Caco-2 (cell line): ENCODE measurements around the gene FPGS. TPM values are rescaled to one million over a fixed set of nuclear protein-coding genes. Genes with fewer than 3 reads are reported as not detected.

Experiments
- BruUV-seq: library from RNA; stranded (reverse); fragments of 400-500 nt; replicated peaks from 2 replicates; lab custom pipeline; 2021; lab: Mats Ljungman, UMichigan
- CTCF ChIA-PET: fragments of 300-600 bp; sonication (Branson Sonifier 250); formaldehyde crosslinking; loops from one replicate; lab custom pipeline; 2022; ENCODE audit warnings: antibody characterized with exemption; lab: Charles Lee
- POLR2A ChIA-PET: fragments of 300-600 bp; sonication (Branson Sonifier 250); formaldehyde crosslinking; loops from one replicate; lab custom pipeline; 2022; ENCODE audit warnings: antibody characterized with exemption; lab: Charles Lee
- DNase-seq, 2 experiments: peaks; one replicate each; pipeline versions ENCODE4 v3.0.0 to v3.0.0-alpha.2; 2020 to 2022
- H3K27me3 ChIP-seq: replicated peaks from 2 replicates; pipeline ENCODE4 v1.6.0; 2011; ENCODE audit warnings: low read length; ENCODE audit not compliant: control insufficient read depth, insufficient read depth
- H3K36me3 ChIP-seq: 2 replicates; pipeline ENCODE4 v1.5.1; 2011; ENCODE audit warnings: low read length; ENCODE audit not compliant: control insufficient read depth, insufficient read depth
- H3K4me1 ChIP-seq: fragments of 250-450 bp; sonication (Bioruptor Pico); 2 replicates; pipeline ENCODE4 v1.5.1; 2020; ENCODE audit warnings: mild to moderate bottlenecking
- H3K4me3 ChIP-seq: 2 replicates; pipeline ENCODE4 v1.5.1; 2011; ENCODE audit warnings: low read depth, mild to moderate bottlenecking, control low read depth, low read length
- H3K9me3 ChIP-seq: fragments of 250-450 bp; sonication (Bioruptor Pico); 2 replicates; pipeline ENCODE4 v1.5.1; 2020; ENCODE audit warnings: mild to moderate bottlenecking, moderate library complexity
- H3K27ac Mint-ChIP-seq: one replicate; pipeline ENCODE4 v1.8.0; 2022; ENCODE audit warnings: mixed read lengths; ENCODE audit not compliant: unreplicated experiment
- H3K27me3 Mint-ChIP-seq: one replicate; pipeline ENCODE4 v1.8.0; 2022; ENCODE audit warnings: mixed read lengths; ENCODE audit not compliant: insufficient read depth, unreplicated experiment
- H3K36me3 Mint-ChIP-seq: one replicate; pipeline ENCODE4 v1.8.0; 2022; ENCODE audit warnings: mild to moderate bottlenecking, mixed read lengths; ENCODE audit not compliant: insufficient read depth, unreplicated experiment
- H3K4me1 Mint-ChIP-seq: one replicate; pipeline ENCODE4 v1.8.0; 2022; ENCODE audit warnings: low read depth, mixed read lengths; ENCODE audit not compliant: unreplicated experiment
- H3K4me3 Mint-ChIP-seq: one replicate; pipeline ENCODE4 v1.8.0; 2022; ENCODE audit warnings: mild to moderate bottlenecking, moderate library complexity, mixed read lengths; ENCODE audit not compliant: unreplicated experiment
- H3K9me3 Mint-ChIP-seq: one replicate; pipeline ENCODE4 v1.8.0; 2022; ENCODE audit warnings: mixed read lengths; ENCODE audit not compliant: unreplicated experiment
- intact Hi-C: fragments of 100-400 bp; cut with micrococcal nuclease; formaldehyde crosslinking; loops from one replicate; pipeline ENCODE4 v1.10.0; 2022; ENCODE audit not compliant: unreplicated experiment
- total RNA-seq: library from RNA; stranded (reverse); gene quantifications from 2 replicates; pipeline ENCODE4 v1.2.3, GENCODE V29; 2022
- TF ChIP-seq, protein P1 (sequence below), 2 experiments: fragments of 200-600 bp in 1 of 2; IDR thresholded peaks; 1 replicate in 1 of 2; 2 replicates in 1 of 2; pipeline versions ENCODE4 v1.5.1 to v1.8.0; 2011 to 2022; ENCODE audit warnings: antibody characterized with exemption in 1 of 2, control low read depth in 1 of 2, inconsistent platforms in 1 of 2, low read depth in 1 of 2, low read length in 1 of 2, mild to moderate bottlenecking in 1 of 2, moderate library complexity in 1 of 2; ENCODE audit not compliant: insufficient read depth in 1 of 2, severe bottlenecking in 1 of 2, unreplicated experiment in 1 of 2

FPGS gene
- total RNA-seq, 1 experiment from 2014 or later, result 54.4 TPM

DNA sequence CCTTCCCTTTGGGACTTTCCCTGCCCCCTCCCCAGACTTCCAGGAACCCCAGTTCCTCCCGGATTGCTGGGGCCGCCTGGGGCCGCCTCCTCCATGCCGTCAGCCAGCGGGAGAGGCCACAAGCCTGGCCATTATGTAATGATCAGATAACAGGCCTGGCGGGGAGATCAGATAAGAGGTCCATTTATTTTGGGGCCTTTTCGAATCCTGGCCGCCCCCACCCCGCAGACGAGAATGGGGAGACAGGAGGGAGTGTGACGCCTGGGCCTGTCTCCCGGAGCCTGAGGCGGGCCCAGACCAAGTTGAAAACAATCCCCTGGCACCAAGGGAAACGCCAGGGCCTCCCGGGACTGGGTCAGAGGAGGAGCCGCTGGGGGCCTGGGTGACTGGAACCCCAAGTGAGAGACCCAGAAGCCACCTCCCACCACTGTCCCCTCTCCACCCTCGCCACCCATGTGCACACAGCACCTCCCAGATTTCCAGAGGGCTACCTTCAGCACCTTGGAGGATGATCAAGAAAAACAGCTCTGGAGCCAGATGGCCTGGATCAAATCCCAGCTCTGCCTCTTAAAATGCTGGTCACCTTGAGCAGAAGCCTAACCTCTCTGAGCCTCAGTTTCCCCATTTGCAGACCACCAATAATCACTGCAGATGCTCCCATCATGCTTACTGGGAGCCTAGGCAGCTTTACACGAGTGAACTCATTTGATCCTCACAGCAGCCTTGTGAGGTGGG is 43.9 kb downstream of the FPGS start:
- POLR2A ChIA-PET, result no interaction called here

DNA sequence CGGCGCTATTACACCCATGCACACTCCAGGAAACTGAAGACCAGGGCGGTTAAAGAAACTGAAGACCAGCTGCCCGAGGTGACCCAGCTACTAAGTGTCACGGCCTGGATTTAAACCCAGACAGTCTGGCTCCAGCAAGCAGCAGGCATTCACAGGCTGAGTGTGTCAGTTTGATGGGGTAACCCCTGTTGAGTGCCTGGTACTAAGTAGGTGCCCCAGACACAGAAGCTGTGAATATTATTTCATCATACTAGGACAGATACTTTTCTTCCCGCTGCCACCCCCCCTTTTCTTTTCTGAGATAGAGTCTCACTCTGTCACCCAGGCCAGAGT is 44.5 kb downstream of the FPGS start:
- no peak overlapping the region for H3K27ac Mint-ChIP-seq
- DNase-seq, result no peak
- intact Hi-C loops, result loop anchor here (1.0 kb wide), 1 partner anchor 12 kb away; no protein-coding TSS in a partner anchor
- no peaks in the 10 kb centered on the region for H3K36me3 Mint-ChIP-seq
- no peaks in the 10 kb centered on the region for H3K27me3 ChIP-seq
- peaks cover 11% of the 10 kb centered on the region for H3K9me3 Mint-ChIP-seq
- H3K4me3 ChIP-seq, result no peak overlapping the region
- no peak overlapping the region for H3K4me3 Mint-ChIP-seq
- H3K27me3 Mint-ChIP-seq, result no peaks in the 10 kb centered on the region
- no peaks in the 10 kb centered on the region for H3K4me1 ChIP-seq
- H3K9me3 ChIP-seq, result peaks cover 17% of the 10 kb centered on the region
- POLR2A ChIA-PET, result no interaction called here
- CTCF ChIA-PET, result no interaction called here
- TF ChIP-seq, protein P1, sequence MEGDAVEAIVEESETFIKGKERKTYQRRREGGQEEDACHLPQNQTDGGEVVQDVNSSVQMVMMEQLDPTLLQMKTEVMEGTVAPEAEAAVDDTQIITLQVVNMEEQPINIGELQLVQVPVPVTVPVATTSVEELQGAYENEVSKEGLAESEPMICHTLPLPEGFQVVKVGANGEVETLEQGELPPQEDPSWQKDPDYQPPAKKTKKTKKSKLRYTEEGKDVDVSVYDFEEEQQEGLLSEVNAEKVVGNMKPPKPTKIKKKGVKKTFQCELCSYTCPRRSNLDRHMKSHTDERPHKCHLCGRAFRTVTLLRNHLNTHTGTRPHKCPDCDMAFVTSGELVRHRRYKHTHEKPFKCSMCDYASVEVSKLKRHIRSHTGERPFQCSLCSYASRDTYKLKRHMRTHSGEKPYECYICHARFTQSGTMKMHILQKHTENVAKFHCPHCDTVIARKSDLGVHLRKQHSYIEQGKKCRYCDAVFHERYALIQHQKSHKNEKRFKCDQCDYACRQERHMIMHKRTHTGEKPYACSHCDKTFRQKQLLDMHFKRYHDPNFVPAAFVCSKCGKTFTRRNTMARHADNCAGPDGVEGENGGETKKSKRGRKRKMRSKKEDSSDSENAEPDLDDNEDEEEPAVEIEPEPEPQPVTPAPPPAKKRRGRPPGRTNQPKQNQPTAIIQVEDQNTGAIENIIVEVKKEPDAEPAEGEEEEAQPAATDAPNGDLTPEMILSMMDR (IDR thresholded peaks at IDR 0.05; ENCODE audit: insufficient read depth in 1 of 2, low read depth in 1 of 2, low read length in 1 of 2, severe bottlenecking in 1 of 2, unreplicated experiment in 1 of 2), result no peak
- no peaks in the 10 kb centered on the region for H3K36me3 ChIP-seq
- no peaks in the 10 kb centered on the region for H3K4me1 Mint-ChIP-seq
- BruUV-seq, result no TSS peak

More for the DNA sequence above, 43.9 kb downstream of the FPGS start:
- no peak overlapping the region for H3K4me3 Mint-ChIP-seq
- H3K27me3 Mint-ChIP-seq, result no peaks in the 10 kb centered on the region
- H3K4me3 ChIP-seq, result no peak overlapping the region
- H3K4me1 ChIP-seq, result no peaks in the 10 kb centered on the region
- CTCF ChIA-PET, result no interaction called here
- no peaks in the 10 kb centered on the region for H3K36me3 Mint-ChIP-seq
- H3K4me1 Mint-ChIP-seq, result no peaks in the 10 kb centered on the region
- DNase-seq, result no peak
- no peaks in the 10 kb centered on the region for H3K36me3 ChIP-seq
- no TSS peak for BruUV-seq
- H3K27ac Mint-ChIP-seq, result no peak overlapping the region
- H3K27me3 ChIP-seq, result no peaks in the 10 kb centered on the region
- H3K9me3 Mint-ChIP-seq, result peaks cover 11% of the 10 kb centered on the region
- peaks cover 17% of the 10 kb centered on the region for H3K9me3 ChIP-seq
- TF ChIP-seq, protein P1 (IDR thresholded peaks at IDR 0.05; ENCODE audit: insufficient read depth in 1 of 2, low read depth in 1 of 2, low read length in 1 of 2, severe bottlenecking in 1 of 2, unreplicated experiment in 1 of 2), result no peak
- intact Hi-C loops, result loop anchor here (1.0 kb wide), 1 partner anchor 13 kb away; no protein-coding TSS in a partner anchor

DNA sequence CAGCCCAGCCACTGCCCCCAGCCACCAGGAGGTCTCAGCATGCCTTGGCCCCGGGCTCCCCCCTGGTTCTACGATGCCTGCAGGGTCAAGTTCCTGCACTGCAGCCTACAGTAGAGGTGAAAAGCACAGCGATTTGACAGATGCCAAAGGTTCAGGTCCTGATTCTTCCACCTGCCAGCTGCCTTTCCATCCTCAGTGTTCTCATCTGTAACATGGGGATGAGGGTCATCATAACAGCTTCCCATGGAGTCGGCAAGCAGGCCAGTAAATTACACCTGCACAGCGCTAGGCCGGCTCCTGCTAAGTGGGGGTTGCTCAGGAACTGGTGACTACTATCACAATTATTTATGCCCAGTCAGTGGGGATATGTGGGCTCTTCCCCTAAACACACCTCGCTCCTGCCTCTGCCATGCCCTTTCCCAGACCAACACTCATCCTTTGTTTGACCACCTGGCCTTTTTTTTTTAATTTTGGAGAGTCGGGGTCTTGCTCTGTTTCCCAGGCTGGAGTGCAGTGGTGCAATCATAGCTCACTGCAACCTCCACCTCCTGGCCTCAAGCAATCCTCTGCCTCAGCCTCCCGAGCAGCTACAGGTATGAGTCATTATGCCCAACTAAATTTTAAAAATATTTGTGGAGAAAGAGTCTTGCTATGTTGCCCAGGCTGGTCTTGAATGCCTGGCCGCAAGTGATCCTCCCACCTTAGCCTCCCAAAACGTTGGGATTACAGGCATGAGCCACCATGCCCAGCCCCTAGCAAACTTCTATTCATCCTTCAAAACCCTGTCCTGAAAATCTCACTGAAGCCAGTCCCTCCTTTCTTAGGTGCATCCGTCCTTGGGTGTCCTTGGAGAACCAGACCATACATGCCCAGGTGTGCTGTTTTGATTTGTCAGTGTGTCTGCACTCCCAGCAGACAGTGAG is 45.4 kb downstream of the FPGS start:
- CTCF ChIA-PET, result no interaction called here
- no peaks in the 10 kb centered on the region for H3K4me1 Mint-ChIP-seq
- Histone ChIP-seq H3K9me3 (peaks cover 17% of the 10 kb centered on the region), H3K27me3 (no peaks in the 10 kb centered on the region), H3K4me1 (no peaks in the 10 kb centered on the region), H3K4me3 (no peak overlapping the region), H3K36me3 (no peaks in the 10 kb centered on the region)
- no peaks in the 10 kb centered on the region for H3K36me3 Mint-ChIP-seq
- intact Hi-C loops, result loop anchor here (1.0 kb wide), 1 partner anchor 11 kb away; no protein-coding TSS in a partner anchor
- BruUV-seq, result no TSS peak
- no peak for DNase-seq
- H3K4me3 Mint-ChIP-seq, result no peak overlapping the region
- TF ChIP-seq, protein P1 (IDR thresholded peaks at IDR 0.05; ENCODE audit: insufficient read depth in 1 of 2, low read depth in 1 of 2, low read length in 1 of 2, severe bottlenecking in 1 of 2, unreplicated experiment in 1 of 2), result no peak
- H3K9me3 Mint-ChIP-seq, result peaks cover 11% of the 10 kb centered on the region
- POLR2A ChIA-PET, result no interaction called here
- H3K27me3 Mint-ChIP-seq, result no peaks in the 10 kb centered on the region
- H3K27ac Mint-ChIP-seq, result no peak overlapping the region
